ENCODE data around the gene GPAT2.
"Not testable (repeated sequence)": the region's sequence is repeated elsewhere in the genome, so short reads cannot be mapped to it uniquely, and the experiment has no call there.

The GPAT2 gene

GRCh38 chr2:96069878-96070277 is 35.2 kb upstream of the GPAT2 start:
- H3K27ac Mint-ChIP-seq; H3K4me3 Mint-ChIP-seq; H3K36me3 Mint-ChIP-seq; H3K9me3 Mint-ChIP-seq (ENCODE audit: low read depth); H3K27me3 Mint-ChIP-seq; H3K4me1 Mint-ChIP-seq (ENCODE audit: low read depth): not testable (repeated sequence)

DNA sequence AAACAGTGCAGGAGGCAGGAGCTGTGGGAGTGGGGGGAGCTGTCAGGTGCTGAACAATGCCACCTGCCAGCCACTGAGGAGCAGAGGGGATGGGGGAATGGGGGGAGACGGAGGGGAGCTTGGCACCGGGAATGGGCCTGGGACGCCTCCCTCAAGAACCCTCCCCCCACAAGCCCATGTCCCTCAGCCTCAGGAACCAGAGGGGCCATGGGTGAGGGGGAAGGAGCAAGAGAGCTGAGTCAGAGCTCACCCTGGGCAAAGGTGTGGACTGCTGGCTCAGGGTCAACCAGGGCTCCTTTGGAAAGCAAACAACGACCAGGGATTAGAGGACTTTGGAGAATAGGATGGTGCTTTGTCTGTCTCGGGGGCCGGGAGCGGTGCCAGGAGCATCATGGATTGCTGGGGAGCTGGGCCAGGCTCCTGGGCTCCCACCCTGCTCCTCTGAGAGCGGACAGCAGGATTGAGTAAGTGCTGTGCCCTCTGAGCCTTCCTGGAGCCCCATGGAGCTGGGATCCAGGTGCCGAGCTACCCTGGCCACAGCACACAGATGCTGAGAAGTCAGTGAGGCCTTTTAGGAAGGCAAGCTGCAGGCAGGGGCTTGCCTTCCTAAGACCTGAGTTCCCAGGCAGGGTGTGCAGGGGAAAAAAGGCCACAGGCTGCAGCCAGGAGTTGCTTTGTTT is 33.3 kb upstream of the GPAT2 start:
- H3K4me1 Mint-ChIP-seq (ENCODE audit: low read depth); H3K4me3 Mint-ChIP-seq; H3K9me3 Mint-ChIP-seq (ENCODE audit: low read depth); H3K27me3 Mint-ChIP-seq; H3K36me3 Mint-ChIP-seq: not testable (repeated sequence)
- H3K27ac Mint-ChIP-seq: peak overlapping the region; percentile 41

DNA sequence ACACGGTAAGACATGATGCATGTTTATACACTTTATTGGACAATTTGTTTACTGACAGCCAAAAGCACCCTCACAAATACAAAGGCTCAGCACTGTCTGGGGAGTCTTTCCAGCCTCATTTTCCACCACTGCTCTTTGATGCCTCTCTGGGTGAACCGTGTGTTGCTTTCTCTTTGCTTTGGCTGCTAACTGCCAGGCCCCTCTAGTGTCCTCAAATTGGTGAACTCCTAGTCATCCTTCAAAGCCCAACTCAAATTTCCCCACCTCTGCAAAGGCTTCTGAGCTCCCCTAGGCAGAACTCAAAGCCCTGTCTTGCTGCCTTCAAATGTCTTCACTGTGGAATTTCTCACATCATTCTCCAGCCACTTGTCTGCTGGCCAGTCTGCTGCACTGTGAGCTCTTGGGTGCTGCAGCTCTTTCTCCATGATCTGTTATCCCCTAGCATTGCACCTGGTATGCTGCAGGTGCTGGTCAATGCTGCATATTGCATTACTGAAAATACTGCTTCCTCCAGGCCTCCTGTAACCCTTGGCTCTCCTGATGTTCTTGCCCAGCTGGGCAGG is 32.5 kb upstream of the GPAT2 start:
- H3K9me3 Mint-ChIP-seq (ENCODE audit: low read depth); H3K4me1 Mint-ChIP-seq (ENCODE audit: low read depth); H3K36me3 Mint-ChIP-seq; H3K27ac Mint-ChIP-seq; H3K27me3 Mint-ChIP-seq; H3K4me3 Mint-ChIP-seq: not testable (repeated sequence)

GRCh38 chr2:96066511-96066910 is 31.8 kb upstream of the GPAT2 start:
- H3K4me1 Mint-ChIP-seq (ENCODE audit: low read depth): not testable (repeated sequence)

GRCh38 chr2:96065954-96066353 is 31.2 kb upstream of the GPAT2 start:
- H3K36me3 Mint-ChIP-seq; H3K4me3 Mint-ChIP-seq; H3K9me3 Mint-ChIP-seq (ENCODE audit: low read depth); H3K4me1 Mint-ChIP-seq (ENCODE audit: low read depth); H3K27me3 Mint-ChIP-seq; H3K27ac Mint-ChIP-seq: not testable (repeated sequence)

More at GRCh38 chr2:96066511-96066910, 31.8 kb upstream of the GPAT2 start:
- H3K9me3 Mint-ChIP-seq (ENCODE audit: low read depth); H3K27me3 Mint-ChIP-seq; H3K4me3 Mint-ChIP-seq; H3K27ac Mint-ChIP-seq; H3K36me3 Mint-ChIP-seq: not testable (repeated sequence)

- Mint-ChIP-seq H3K9me3 (ENCODE audit: low read depth) (no peaks in the 10 kb centered on the region), H3K27ac (no peak overlapping the region), H3K27me3 (no peaks in the 10 kb centered on the region), H3K36me3 (no peaks in the 10 kb centered on the region), H3K4me1 (ENCODE audit: low read depth) (peaks cover 5% of the 10 kb centered on the region), H3K4me3 (no peak overlapping the region)
Observed at GRCh38 chr2:96065381-96065930, 30.7 kb upstream of the GPAT2 start.

DNA sequence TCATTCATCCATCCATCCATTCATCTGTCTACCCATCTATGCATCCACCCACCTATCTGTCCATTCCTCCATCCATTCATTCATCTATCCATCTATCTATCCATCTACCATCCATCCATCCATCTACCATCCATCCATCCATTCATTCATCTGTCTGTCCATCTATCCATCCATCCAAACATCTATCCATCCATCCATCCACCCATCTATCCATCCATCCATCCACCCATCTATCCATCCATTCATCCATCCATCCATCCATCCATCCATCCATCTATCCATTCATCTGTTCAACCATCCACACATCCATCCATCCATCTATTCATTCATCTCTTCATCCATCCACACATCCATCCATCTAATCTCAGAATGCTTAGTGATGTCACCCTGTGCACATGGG is 30.0 kb upstream of the GPAT2 start:
- H3K27me3 Mint-ChIP-seq; H3K27ac Mint-ChIP-seq; H3K4me3 Mint-ChIP-seq; H3K9me3 Mint-ChIP-seq (ENCODE audit: low read depth); H3K4me1 Mint-ChIP-seq (ENCODE audit: low read depth); H3K36me3 Mint-ChIP-seq: not testable (repeated sequence)

DNA sequence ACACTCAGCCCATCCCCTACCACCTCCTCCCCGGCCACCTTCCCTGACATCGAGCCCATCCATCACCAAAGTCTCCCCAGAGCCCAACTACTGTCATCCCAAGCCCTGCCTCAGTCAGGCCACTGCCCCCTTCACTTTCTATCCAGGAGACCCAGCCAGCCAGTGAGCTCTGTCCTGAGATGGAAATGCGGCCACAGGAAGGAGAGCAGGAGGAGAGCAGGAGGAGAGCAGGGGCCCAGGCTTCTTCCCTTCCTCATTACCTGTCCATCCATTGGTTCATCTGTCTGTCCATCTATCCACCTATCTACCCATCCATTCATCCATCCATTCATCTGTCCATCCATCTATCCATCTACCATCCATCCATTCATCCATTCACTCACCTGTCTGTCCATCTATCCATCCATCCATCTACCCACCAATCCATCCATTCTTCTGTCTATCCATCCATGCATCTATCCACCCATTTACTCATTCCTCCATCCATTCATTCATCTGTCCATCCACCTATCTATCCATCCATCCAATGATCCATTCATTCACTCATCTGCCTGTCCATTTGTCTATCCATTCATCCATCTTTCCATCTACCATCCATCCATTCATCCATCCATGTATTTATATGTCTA is 29.4 kb upstream of the GPAT2 start:
- not testable (repeated sequence) for H3K27ac Mint-ChIP-seq; H3K4me1 Mint-ChIP-seq (ENCODE audit: low read depth); H3K27me3 Mint-ChIP-seq

DNA sequence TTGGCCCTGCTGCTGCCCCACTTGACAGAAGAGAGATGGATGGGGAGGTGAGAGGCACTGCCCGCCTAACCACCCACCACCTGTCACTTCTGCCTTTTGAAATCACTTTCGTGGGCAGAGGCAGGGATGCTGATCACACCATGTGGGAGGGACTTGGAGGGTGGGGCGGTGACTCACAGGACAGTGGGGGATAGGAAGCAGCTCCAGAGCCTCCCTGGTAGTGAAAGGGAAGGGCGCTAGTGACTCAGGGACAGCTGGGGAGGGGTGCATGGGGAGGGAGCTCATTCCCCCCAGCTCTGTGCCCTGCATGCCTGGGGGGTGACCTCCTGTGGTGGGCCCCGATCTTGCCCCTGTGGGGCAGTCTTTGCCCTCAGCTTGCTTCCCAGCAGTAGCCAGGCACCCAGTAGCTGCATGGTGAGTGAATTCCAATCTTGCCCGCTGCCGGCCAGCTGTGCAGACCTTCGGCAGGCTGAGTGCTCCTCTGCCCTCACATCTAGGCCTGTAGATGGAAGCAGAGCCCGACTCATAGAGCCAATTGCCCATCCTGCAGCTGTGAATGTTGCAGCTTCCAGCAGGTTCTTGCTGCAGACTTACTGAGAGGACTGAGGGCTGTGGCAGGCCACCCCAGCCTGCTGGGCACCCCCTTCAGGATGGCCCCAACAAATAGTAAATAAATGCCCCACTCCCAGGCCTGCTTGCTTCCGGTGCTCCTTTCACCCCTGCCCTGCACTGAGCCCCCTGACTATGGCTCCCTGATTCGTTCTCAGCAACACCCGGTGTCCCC is 28.6 kb upstream of the GPAT2 start:
- H3K27ac Mint-ChIP-seq; H3K27me3 Mint-ChIP-seq; H3K4me1 Mint-ChIP-seq (ENCODE audit: low read depth); H3K4me3 Mint-ChIP-seq; H3K9me3 Mint-ChIP-seq (ENCODE audit: low read depth); H3K36me3 Mint-ChIP-seq: not testable (repeated sequence)

More for the DNA sequence above, 29.4 kb upstream of the GPAT2 start:
- not testable (repeated sequence) for H3K9me3 Mint-ChIP-seq (ENCODE audit: low read depth); H3K36me3 Mint-ChIP-seq; H3K4me3 Mint-ChIP-seq

- not testable (repeated sequence) for H3K27ac Mint-ChIP-seq; H3K4me1 Mint-ChIP-seq (ENCODE audit: low read depth); H3K4me3 Mint-ChIP-seq; H3K36me3 Mint-ChIP-seq; H3K27me3 Mint-ChIP-seq; H3K9me3 Mint-ChIP-seq (ENCODE audit: low read depth)
Observed at GRCh38 chr2:96062483-96062882, 27.8 kb upstream of the GPAT2 start.

GRCh38 chr2:96061901-96062300 is 27.2 kb upstream of the GPAT2 start:
- not testable (repeated sequence) for H3K4me3 Mint-ChIP-seq; H3K9me3 Mint-ChIP-seq (ENCODE audit: low read depth); H3K27me3 Mint-ChIP-seq; H3K4me1 Mint-ChIP-seq (ENCODE audit: low read depth); H3K36me3 Mint-ChIP-seq; H3K27ac Mint-ChIP-seq

DNA sequence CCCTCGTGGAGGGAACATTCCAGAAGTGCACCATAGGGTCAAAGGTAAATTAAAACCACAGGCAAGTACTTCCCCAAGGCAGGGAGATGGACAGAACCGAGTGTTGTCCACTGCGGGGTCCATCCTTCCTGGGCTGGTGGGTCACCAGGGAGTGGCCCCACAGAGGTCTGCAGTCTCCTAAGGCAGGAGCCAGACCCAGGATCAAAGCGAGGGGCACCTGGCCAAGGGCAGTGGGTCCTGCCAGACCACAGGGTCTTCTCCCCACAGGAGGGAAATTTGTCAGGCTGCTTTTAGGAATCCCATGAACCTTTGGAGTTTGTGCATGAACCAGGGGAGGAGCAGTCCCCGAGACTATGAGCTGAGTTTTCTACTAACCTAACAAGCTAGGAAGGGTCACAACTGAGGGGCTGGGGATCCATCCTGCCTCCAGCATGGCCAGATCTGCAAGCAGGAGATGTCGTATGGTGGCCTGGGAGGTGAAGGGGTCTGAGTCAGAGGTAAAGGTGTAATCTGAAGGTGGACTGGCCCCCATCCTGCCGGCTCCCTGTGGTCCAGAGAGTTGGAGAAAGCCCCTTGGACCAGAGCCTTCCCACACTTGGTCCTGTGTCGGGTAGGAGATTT is 26.6 kb upstream of the GPAT2 start:
- not testable (repeated sequence) for H3K9me3 Mint-ChIP-seq (ENCODE audit: low read depth); H3K36me3 Mint-ChIP-seq; H3K27ac Mint-ChIP-seq; H3K27me3 Mint-ChIP-seq; H3K4me3 Mint-ChIP-seq; H3K4me1 Mint-ChIP-seq (ENCODE audit: low read depth)

DNA sequence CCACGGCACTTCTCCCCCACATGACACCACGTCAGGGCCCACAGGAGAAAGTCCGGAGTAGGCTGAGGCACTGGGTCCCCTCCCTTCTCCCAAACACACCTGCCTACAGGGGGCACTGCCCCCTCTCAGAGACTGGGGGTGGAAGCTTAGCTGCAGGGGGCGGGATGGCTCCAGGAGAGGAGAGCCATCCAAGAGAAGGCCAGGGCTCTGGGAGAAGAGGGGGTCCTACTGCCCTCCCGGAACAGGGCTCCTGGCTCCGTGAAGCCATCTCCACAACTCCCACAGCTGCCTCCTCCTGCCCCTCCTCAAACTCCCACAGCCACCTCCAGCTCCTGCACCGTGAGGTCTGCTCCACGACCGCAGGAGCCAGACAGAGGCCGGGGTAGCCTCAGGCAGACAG is 25.6 kb upstream of the GPAT2 start:
- not testable (repeated sequence) for H3K36me3 Mint-ChIP-seq; H3K27ac Mint-ChIP-seq; H3K9me3 Mint-ChIP-seq (ENCODE audit: low read depth); H3K27me3 Mint-ChIP-seq; H3K4me1 Mint-ChIP-seq (ENCODE audit: low read depth); H3K4me3 Mint-ChIP-seq

GRCh38 chr2:96059443-96059842 is 24.7 kb upstream of the GPAT2 start:
- H3K27me3 Mint-ChIP-seq, H3K27ac Mint-ChIP-seq: not testable (repeated sequence)

GRCh38 chr2:96055830-96056229 is 21.1 kb upstream of the GPAT2 start:
- H3K4me1 Mint-ChIP-seq (ENCODE audit: low read depth); H3K9me3 Mint-ChIP-seq (ENCODE audit: low read depth); H3K27ac Mint-ChIP-seq; H3K4me3 Mint-ChIP-seq; H3K36me3 Mint-ChIP-seq; H3K27me3 Mint-ChIP-seq: not testable (repeated sequence)

More at GRCh38 chr2:96059443-96059842, 24.7 kb upstream of the GPAT2 start:
- not testable (repeated sequence) for H3K4me3 Mint-ChIP-seq; H3K36me3 Mint-ChIP-seq; H3K4me1 Mint-ChIP-seq (ENCODE audit: low read depth); H3K9me3 Mint-ChIP-seq (ENCODE audit: low read depth)

Measured in activated naive CD8-positive, alpha-beta T cell (primary cell).